SKM-1 (cell line): Measurements from ENCODE around the gene SCGB1D1.
"Not testable (repeated sequence)": the region's sequence is repeated elsewhere in the genome, so short reads cannot be mapped to it uniquely, and the experiment has no call there.

ENCODE experiments used
- DNase-seq: peaks from one replicate; lab custom pipeline; 2025; ENCODE audit not compliant: unreplicated experiment; lab: John Stamatoyannopoulos, UW

SCGB1D1 gene

DNA sequence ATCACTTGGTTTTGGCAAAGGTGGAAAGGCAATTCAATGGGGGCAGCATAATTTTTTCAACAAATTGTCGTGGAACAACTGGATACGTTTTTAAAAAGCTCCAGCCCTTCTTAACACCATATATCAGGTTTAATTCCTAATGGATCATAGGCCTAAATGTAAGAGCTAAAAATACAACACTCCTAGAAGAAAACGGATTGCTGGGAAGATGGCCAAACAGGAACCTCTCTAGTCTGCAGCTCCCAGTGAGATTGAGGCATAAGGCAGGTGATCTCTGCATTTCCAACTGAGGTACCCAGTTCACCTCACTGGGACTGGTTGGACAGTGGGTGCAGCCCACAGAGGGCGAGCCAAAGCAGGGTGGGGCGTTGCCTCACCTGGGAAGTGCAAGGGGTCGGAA, 32.4 kb upstream of the SCGB1D1 start:
- DNase-seq = no peak

DNA sequence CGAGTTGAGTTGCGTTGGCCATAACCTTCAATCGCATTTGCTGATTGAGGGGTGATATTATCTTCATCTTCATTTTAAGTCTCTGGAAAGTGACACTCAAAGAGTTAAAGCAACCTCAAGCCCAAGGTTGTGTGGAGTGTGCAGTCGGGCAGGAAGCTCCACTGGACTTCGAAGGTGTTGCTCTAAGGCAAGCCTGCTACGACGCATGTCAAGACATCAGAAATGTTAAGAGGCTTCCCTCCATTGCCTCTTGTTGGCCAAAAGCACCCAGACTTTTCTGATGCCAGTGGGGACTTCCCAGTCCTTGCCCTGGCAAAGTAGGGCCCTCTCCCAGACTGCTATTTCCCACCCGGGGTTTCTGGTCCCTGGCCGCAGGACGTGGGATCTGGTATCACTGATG, 23.6 kb upstream of the SCGB1D1 start:
- DNase-seq = no peak

DNA sequence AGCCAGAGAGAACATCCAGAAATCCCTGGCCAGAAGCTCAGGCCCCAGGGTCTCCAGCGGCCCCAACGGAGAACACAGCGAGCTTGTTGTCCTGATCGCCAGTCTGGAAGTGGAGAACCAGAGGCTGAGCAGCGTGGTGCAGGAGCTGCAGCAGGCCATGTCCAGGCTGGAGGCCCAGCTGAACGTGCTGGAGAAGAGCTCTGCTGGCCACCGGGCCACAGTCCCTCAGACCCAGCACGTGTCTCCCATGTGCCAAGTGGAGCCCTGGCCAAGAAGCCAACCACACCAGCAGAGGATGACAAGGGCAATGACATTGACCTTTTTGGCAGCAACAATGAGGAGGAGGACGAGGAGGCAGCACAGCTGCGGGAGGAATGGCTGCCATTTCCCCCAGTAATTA, 20.6 kb upstream of the SCGB1D1 start:
- no peak for DNase-seq

DNA sequence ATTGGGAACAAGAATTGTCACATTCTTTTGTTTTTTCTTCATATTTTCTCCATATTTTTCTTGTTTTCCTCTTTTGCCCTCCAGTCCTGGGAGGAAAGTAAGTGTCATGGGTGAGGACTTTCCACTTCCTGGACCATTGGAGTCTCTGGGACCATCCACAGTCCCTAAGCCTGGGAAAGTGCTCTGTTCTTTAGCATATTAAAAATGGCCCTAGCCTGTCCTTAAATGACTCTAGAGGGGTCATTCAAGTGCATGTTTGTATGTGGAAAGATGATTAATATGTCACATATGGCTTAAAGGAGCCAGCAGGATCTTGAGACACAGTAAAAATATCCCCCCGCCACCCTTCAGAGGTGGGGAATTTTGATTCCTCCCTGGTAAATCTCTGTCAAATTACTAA, 20.1 kb upstream of the SCGB1D1 start:
- no peak for DNase-seq

DNA sequence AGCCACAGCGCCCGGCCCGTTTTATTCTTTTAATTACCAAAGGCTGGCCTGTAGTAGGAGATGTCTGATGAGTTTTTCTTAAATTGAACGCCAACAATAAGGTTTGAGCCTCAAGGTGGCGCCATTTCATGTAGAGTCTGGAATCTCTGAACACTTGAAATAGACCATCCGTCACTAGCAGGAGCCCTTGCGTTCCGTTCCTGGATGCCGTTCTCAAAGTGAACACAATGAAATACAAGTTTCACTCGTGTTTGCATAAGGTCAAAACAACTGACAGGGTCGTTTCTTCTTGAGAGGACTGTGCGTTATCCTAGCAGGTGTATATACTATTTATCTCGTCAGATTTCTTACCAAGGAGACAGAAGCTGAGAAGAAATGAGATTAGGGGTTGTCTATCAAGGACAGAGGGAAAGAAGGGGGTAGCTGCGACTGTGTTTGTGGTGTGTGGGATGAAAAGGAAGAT, 18.7 kb upstream of the SCGB1D1 start:
- peak; percentile 86 for DNase-seq

DNA sequence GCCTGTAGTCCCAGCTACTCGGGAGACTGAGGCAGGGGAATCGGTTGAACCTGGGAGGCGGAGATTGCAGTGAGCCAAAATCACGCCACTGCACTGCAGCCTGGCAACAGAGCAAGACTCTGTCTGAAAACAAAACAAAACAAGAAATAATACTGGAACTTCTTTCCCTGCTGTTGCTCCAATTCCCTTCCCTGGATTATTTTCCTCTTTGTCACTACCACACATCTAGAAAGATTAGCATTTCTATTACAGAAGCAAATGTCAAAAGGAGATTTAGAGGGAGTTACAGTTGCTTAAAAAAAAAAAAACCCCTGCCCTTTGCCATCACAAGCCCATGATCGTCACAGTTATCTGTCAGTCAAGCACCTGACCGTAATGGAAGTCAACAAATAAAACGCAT, 17.7 kb upstream of the SCGB1D1 start:
- no peak for DNase-seq

DNA sequence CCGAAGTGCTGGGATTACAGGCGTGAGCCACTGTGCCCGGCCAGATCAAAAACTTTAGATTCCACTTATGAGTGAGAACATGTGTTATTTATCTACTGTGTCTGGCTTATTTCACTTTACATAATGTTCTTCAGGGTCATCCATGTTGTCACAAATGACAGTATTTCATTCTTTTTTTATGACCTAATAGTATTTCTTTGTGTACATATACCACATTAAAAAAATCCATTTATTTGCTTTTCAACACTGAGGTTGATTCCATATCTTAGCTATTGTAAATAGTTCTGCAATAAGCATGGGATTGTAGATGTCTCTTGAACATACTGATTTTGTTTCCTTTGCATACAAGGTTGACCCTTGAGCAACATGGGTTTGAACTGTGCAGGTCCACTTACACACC, 13.2 kb upstream of the SCGB1D1 start:
- DNase-seq = no peak

DNA sequence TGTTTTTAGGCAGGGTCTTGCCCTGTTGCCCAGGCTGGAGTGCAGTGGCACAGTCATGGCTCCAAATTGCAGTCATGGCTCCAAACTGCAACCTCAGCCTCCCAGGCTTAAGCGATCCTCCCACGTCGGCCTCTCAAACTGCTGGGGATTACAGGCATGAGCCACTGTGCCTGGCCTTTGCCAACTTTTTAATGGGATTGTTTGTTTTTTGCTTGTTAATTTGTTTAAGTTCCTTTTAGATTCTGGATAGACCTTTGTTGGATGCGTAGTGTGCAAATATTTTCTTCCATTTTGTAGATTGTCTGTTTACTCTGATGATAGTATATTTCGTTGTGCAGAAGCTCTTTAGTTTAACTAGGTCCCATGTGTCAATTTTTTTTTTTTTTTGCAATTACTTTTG, 10.0 kb upstream of the SCGB1D1 start:
- no peak for DNase-seq

DNA sequence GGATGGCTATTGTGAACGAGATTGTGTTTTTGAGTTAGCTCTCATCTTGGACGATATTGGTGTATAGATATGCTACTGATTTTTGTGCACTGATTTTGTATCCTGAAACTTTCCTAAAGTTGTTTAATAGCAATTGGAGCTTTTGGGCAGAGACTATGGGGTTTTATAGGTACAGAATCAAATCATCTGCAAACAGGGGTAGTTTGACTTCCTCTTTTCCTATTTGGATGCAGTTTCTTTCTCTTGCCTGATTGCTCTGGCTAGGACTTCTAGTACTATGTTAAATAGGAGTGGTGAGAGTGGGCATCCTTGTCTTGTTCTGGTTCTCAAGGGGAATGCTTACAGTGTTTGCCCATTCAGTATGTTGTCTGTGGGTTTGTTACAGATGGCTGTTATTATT, 8.9 kb upstream of the SCGB1D1 start:
- no peak for DNase-seq

DNA sequence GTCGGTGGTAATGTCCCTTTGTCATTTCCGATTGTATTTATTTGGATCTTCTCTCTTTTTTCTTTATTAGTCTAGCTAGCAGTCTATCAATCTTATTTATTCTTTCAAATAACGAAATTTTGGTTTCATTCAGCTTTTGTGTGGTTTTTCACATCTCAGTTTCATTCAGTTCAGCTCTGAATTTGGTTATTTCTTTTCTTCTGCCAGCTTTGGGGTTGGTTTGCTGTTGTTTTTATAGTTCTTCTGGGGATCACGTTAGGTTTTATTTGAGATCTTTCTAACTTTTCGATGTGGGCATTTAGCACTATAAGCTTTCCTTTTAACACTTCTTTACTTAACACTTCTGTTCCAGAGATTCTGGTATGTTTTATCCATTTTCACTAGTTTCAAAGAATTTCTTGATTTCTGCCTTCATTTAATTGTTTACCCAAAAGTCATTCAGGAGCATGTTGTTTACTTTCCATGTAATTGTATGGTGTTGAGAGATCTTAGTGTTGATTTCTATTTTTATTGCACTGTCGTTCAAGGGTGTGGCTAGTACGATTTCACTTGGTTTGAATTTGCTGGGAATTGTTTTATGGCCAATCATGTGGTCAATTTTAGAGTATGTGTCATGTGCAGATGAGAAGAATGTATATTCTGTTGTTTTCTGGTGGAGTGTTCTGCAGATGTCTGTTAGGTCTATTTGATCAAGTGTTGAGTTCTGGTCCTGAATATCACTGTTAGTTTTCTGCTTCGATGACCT, 7.7 kb upstream of the SCGB1D1 start:
- DNase-seq = no peak

DNA sequence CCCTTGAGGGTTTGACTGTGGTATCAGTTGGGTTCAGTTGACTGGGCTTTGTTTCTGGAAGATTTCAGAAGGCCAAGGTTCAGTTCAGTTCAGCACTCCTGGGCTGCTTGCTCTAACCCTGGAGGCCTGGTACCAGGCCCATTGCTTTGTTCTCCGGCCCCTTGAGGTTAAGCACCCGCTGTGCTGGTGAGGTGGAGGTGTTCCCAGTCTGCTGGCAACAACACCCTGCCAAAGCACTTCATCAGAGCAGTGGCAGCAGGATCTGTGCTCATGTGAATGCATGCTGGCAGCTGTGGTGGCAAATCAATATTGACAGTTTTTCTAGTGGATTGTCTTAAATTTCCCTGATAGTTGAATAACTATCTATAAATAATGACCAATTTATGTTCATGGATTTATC, 3.8 kb upstream of the SCGB1D1 start:
- DNase-seq = no peak

DNA sequence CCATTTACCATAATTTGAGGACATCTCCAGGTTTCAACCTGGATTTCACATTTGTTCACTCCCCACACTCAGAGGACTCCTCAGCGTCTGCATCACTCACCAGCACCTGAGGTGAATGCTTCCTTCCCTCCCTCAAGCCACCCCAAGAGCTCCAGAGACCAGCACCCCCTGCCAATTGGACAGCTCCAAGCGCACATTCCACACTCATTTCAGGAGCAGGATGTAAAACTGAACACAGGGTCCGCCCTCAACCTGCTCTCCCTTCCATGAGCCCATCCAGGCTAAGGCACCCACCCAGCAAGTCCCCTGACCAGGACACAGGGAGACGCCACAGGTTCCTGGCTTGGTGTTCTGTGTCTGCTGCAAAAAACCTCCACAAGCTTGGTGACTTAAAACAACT, 3.9 kb downstream of the SCGB1D1 start:
- no peak for DNase-seq

DNA sequence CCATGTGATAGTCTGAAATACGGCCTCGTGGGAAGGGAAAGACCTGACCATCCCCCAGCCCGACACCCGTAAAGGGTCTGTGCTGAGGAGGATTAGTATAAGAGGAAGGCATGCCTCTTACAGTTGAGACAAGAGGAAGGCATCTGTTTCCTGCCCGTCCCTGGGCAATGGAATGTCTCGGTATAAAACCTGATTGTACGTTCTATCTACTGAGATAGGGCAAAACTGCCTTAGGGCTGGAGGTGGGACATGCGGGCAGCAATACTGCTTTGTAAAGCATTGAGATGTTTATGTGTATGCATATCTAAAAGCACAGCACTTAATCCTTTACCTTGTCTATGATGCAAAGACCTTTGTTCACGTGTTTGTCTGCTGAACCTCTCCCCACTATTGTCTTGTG, 5.0 kb downstream of the SCGB1D1 start:
- DNase-seq = not testable (repeated sequence)

DNA sequence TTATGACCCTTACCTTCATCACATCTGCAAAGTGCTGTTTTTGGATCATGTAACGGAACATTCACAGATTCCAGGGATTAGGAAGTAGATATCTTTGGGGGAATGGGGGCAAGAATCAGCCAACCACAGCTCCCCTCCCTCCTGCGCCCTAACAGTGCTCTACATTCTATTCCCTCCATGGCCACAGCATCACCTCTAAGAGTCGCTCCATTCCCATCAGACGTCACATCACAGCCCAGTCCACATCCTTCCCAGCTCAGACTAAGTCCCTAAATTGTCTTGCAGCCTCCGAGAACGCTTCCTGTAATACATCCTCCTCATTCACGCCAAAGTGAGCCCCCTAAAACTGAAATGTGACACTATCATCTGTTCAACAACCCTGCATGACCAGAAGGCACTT, 5.9 kb downstream of the SCGB1D1 start:
- no peak for DNase-seq

DNA sequence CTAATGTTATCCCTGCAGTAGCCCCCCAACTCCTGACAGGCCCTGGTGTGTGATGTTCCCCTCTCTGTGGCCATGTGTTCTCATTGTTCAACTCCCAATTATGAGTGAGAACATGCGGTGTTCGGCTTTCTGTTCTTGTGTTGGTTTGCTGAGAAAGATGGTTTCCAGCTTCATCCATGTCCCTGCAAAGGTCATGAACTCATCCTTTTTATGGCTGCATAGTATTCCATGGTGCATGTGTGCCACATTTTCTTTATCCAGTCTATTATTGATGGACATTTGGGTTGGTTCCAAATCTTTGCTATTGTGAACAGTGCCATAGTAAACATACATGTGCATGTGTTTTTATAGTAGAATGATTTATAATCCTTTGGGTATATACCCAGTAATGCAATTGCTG, 7.4 kb downstream of the SCGB1D1 start:
- DNase-seq = not testable (repeated sequence)

DNA sequence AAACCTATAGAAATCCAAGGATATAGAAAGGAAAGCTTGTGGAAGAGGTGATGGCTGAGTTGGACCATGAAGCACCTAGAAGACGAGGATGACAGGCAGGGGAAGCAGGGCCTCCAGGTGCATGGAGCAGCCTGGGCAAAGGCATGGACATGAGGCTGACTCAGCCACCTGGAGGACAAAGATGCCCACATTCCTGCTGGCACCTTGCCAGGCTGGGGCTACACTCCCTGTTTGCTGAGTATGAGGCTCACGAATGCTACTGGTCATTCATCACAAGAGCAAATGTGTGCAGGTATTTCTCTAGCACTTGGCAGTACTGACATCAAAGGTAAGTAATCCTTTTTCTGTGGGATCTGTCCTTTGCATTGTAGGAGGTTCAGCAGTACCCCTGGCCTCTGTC, 11.4 kb downstream of the SCGB1D1 start:
- no peak for DNase-seq

DNA sequence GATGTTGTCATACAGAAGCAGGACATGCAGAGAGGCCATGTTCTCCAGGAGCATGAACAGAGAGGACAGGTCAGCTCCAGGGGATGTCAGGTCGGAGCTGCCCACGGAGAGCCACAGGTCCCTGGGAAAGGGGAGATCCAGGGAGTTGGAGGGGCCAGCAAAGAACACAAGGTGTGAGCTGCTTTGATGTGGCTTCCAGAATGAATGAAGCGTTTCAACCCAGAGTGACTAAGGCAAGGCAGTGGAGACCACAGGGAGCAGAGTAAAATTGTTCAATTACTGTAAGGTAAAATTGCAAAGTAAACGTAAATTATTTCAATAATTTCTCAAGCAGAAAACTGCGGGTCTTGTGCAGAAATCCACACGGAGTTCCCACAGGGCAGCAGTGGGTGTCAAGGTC, 12.9 kb downstream of the SCGB1D1 start:
- DNase-seq = no peak

DNA sequence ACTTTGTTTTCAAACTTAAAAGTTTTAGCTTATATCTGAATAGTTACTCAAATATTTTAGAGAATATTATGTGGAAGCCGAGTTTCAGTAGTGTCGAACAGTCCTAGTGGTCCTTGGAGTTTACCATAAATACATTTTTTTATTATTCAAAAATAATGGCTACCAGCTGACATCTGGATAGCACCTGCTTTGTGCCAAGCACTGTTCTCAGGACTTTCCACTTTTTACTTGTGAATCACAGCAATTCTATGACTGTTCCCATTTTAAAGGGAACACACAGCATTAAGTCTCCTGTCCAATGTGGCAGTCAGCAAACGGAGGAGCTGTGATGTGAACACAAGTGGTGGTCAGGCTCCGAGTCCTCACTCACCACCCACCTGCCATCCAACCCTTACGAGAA, 14.4 kb downstream of the SCGB1D1 start:
- no peak for DNase-seq

DNA sequence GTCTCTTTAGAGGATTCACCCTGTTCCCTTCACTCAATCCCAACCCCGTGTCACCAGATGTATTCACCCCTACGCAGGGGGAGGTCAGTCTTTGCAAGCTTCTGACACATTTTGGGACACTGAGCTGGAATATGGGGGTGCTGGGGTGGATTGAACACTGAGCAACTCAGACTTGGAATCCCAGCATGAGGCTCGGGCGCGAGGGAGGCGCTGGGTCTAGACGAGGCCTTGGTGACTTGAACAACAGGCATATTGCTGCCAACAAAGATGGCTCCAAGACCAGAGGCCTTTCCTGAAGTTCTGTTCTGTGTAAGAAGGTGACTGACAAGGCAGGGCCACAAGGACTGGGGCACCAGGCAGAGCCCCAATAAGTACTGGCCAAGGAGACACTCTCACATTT, 15.4 kb downstream of the SCGB1D1 start:
- no peak for DNase-seq

DNA sequence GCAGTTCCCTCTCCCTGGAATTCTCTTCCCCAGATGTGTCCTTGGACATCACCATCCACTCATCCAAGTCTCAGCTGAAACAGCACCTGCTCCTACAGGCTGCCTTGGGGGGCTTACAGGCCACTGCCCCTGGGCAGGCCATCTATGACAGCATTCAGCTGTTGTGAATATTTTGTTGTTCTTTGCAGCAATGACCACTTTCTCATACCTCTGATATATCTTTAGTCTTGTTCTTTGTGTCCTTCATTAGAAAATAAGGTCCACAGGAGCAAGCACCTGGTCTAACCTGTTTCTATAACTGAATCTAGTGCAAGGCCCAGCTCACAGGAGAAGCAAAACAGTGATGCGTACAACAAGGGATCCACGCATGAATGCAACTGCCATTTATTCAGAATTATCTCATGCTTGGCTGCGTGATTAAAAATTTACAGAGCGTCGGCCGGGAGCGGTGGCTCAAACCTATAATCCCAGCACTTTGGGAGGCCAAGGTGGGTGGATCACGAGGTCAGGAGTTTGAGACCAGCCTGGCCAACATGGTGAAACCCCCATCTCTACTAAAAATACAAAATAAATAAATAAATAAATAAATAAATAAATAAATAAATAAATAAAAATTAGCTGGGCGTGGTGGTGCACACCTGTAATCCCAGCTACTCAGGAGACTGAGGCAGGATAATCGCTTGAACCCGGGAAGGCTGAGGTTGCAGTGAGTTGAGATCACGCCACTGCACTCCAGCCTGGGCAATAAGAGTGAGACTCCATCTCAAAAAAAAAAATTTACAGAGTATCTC, 16.5 kb downstream of the SCGB1D1 start:
- DNase-seq = not testable (repeated sequence)

DNA sequence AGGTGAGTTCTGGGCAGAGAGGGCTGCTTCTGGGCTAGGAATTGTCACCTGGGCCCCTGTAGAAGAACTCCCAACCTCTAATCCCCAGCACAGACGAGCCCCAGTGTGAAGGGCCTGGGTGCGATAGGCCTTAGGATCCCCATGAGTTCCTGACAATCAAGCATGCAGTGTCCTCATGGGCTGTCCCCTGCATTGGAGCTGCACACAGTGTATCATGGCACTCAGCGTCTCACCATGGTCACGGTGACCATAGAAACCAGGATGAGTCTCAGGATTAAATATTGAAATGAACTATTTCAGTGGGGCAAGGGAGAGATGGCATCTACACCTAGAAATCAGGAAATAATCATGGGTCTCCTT, 18.7 kb downstream of the SCGB1D1 start:
- DNase-seq = no peak

DNA sequence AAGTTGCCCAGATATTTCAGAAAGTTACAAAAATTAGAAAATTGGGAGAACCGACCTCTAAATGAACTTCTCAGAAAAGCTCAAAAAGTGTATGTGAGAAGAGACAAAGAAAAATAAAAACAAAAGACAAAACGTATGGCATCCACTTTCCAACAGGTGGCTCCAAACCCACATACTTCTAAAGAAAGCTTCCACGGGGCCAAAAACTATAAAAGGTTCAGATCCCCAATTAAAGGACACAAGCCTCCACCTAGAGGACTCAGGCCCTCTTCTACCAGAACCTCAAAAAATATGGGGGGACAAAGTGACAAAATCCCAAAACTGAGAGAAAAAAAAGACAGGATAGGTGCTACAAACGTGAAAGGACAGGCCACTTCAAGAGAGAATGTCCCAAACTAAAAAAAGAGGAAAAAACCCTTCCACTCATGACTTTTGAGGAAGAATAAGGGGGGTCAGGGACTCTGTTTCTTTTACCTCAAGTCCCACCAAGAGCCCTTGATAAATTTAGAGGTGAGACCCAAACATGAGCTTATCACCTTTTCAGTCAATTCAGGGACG, 27.3 kb downstream of the SCGB1D1 start:
- no peak for DNase-seq
